Testis (tissue), 3 donors: Measurements from ENCODE around the gene BAIAP2. TPM values are rescaled to one million over a fixed set of nuclear protein-coding genes. Genes with fewer than 3 reads are reported as not detected.
"Not testable (repeated sequence)": the region's sequence is repeated elsewhere in the genome, so short reads cannot be mapped to it uniquely, and the experiment has no call there.

Experiments used
- DNase-seq: peaks from one replicate; pipeline ENCODE4 v3.0.0-alpha.2; 2019
- H3K27ac ChIP-seq, 2 donors: fragments of 200-600 bp; sonication (generic); one replicate each; pipeline ENCODE4 v1.5.1; 2019
- H3K27me3 ChIP-seq: fragments of 200-600 bp; sonication (generic); one replicate; pipeline ENCODE4 v1.5.1; 2019
- H3K36me3 ChIP-seq: fragments of 200-600 bp; sonication (generic); one replicate; pipeline ENCODE4 v1.5.1; 2017; ENCODE audit warnings: low read depth; ENCODE audit errors: missing control alignments
- H3K4me1 ChIP-seq: fragments of 200-600 bp; sonication (generic); one replicate; pipeline ENCODE4 v1.5.1; 2019
- H3K4me3 ChIP-seq, 2 donors: fragments of 200-600 bp; sonication (generic); one replicate each; pipeline ENCODE4 v1.5.1; 2017 to 2019
- H3K9me3 ChIP-seq: fragments of 200-600 bp; sonication (generic); one replicate; pipeline ENCODE4 v1.5.1; 2017
- POLR2A ChIP-seq: fragments of 450-650 bp; IDR thresholded peaks from one replicate; pipeline ENCODE4 v1.6.1; 2017; ENCODE audit warnings: antibody characterized with exemption, mild to moderate bottlenecking, moderate library complexity
- WGBS, 2 donors: methylation state at CpG; one replicate each; pipeline ENCODE4 v1.1.5; 2018; 5-methylcytosine and 5-hydroxymethylcytosine counted together
- intact Hi-C: fragments of 100-400 bp; cut with DNase I; formaldehyde crosslinking; loops from one replicate; pipeline ENCODE4 v1.15.1; 2023; ENCODE audit warnings: low total_unique reads
- polyA plus RNA-seq: library from polyadenylated mRNA; stranded (reverse); fragments of 350-450 nt; fragmentation: Illumina TruSeq; extraction: RNeasy Lipid Tissue Mini Kit (QIAGEN cat#74804); gene quantifications from one replicate; pipeline ENCODE4 v1.2.3, GENCODE V29; 2014; ENCODE audit warnings: low read depth, low replicate concordance; ENCODE audit not compliant: insufficient read depth
- total RNA-seq, 2 donors: library from RNA; depleted of rRNA; stranded (reverse); fragments of >200 nt; gene quantifications; one replicate each; pipeline ENCODE4 v1.2.3, GENCODE V29; 2016
- TF ChIP-seq, protein P1 (sequence below), 3 experiments: fragments of 450-650 bp in 2 of 3; fragments of 200-600 bp in 1 of 3; sonication (generic) in 1 of 3; IDR thresholded peaks; one replicate each; pipeline ENCODE4 v1.5.1; 2016 to 2019; ENCODE audit warnings: antibody characterized with exemption in 3 of 3, mild to moderate bottlenecking in 2 of 3, moderate library complexity in 1 of 3

The BAIAP2 gene
- total and polyA plus RNA-seq, 3 donors from 2014 or later: 36.7 to 67.5 (median 67.3) TPM

DNA sequence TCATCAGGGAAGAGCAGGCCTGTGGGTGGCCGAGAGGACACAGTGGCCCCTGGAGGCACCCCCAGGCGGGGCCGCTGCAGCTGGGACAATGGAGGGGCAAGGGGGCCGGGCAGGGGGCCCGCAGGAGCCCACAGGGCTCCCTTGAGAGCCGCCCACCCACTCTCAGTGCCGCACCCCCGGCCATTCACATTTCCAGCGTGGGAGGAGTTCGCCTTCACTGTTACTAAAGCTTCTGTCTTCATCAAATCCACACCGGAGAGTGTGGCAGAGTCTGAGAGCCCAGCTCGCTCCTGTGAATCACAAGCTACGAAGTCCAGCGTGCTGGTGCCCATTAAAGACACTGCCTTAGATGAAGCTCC, 109.5 kb downstream of the BAIAP2 start:
- TF ChIP-seq POLR2A: no peak
- TF ChIP-seq, protein P1, sequence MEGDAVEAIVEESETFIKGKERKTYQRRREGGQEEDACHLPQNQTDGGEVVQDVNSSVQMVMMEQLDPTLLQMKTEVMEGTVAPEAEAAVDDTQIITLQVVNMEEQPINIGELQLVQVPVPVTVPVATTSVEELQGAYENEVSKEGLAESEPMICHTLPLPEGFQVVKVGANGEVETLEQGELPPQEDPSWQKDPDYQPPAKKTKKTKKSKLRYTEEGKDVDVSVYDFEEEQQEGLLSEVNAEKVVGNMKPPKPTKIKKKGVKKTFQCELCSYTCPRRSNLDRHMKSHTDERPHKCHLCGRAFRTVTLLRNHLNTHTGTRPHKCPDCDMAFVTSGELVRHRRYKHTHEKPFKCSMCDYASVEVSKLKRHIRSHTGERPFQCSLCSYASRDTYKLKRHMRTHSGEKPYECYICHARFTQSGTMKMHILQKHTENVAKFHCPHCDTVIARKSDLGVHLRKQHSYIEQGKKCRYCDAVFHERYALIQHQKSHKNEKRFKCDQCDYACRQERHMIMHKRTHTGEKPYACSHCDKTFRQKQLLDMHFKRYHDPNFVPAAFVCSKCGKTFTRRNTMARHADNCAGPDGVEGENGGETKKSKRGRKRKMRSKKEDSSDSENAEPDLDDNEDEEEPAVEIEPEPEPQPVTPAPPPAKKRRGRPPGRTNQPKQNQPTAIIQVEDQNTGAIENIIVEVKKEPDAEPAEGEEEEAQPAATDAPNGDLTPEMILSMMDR (IDR thresholded peaks at IDR 0.05): no peak
- intact Hi-C loops: no loop called here
- 73 to 83% methylated on average over 4 to 14 of the region's 14 CpGs for WGBS, 2 donors
- no peak overlapping the region for H3K27ac ChIP-seq
- no peaks in the 10 kb centered on the region for H3K27me3 ChIP-seq
- no peak overlapping the region for H3K4me3 ChIP-seq
- H3K36me3 ChIP-seq: no peaks in the 10 kb centered on the region
- peaks cover 11% of the 10 kb centered on the region for H3K4me1 ChIP-seq
- H3K9me3 ChIP-seq: no peaks in the 10 kb centered on the region
- DNase-seq: no peak

DNA sequence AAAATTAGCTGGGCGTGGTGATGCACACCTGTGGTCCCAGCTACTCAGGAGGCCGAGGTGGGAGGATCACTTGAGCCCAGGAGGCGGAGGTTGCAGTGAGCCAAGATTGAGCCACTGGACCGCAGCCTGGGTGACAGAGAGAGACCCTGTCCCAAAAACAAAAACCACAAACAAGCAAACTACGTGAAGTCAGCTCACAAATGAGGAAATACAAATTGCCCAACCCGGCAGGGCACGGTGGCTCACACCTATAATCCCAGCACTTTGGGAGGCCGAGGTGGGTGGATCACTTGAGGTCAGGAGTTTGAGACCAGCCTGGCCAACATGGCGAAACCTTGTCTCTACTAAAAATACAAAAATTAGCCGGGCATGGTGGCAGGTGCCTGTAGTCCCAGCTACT, 111.3 kb downstream of the BAIAP2 start:
- H3K9me3 ChIP-seq, H3K27me3 ChIP-seq, DNase-seq, H3K27ac ChIP-seq, intact Hi-C loops, H3K36me3 ChIP-seq, H3K4me3 ChIP-seq: not testable (repeated sequence)
- peaks cover 11% of the 10 kb centered on the region for H3K4me1 ChIP-seq
- 76 to 85% methylated on average over 10 of the region's 10 CpGs for WGBS, 2 donors

DNA sequence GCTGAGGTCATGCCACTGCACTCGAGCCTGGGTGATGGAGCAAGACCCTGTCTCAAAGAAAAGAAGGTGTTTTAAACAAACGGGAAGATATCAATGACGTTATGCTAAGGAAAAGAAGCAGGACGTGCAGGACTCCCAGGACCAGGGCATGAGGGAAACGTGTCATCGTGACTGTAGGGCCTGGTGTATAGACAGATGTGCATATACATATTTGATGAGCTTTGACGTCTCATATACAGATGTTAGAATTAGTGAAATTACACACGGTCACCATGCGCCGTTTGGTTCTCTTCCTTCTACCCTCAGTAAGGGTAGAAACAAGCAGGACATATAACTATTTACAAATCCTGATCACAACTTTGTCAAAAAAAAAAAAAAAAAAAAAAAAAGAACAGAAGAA, 112.8 kb downstream of the BAIAP2 start:
- Histone ChIP-seq H3K36me3 (no peaks in the 10 kb centered on the region), H3K4me3 (no peak overlapping the region), H3K27me3 (no peaks in the 10 kb centered on the region), H3K9me3 (no peaks in the 10 kb centered on the region), H3K27ac (no peak overlapping the region), H3K4me1 (peaks cover 8% of the 10 kb centered on the region)
- WGBS, 2 donors: 80 to 92% methylated on average over 10 of the region's 10 CpGs
- no peak for TF ChIP-seq POLR2A
- TF ChIP-seq, protein P1 (IDR thresholded peaks at IDR 0.05): no peak
- DNase-seq: no peak
- intact Hi-C loops: no loop called here

DNA sequence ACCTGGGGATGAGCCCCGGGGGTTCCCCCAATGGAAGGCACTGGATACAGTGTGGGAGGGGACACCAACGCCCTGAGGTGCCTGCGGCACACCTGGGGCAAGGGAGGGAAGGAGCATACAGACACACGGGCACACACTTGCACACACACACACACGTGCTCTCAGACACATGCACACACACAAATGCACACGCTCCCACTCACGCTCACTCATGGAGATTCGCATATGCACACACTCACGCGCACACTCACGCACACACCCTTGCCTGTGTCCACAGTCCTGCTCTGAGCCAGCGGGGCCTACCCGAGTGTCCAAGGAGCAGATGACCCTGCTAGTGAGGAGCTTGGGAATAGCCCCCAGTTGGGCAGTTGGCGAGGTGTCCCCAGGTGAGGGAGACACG, 113.6 kb downstream of the BAIAP2 start:
- 87 to 95% methylated on average over 7 to 15 of the region's 15 CpGs for WGBS, 2 donors
- no peak for DNase-seq
- intact Hi-C loops: no loop called here

DNA sequence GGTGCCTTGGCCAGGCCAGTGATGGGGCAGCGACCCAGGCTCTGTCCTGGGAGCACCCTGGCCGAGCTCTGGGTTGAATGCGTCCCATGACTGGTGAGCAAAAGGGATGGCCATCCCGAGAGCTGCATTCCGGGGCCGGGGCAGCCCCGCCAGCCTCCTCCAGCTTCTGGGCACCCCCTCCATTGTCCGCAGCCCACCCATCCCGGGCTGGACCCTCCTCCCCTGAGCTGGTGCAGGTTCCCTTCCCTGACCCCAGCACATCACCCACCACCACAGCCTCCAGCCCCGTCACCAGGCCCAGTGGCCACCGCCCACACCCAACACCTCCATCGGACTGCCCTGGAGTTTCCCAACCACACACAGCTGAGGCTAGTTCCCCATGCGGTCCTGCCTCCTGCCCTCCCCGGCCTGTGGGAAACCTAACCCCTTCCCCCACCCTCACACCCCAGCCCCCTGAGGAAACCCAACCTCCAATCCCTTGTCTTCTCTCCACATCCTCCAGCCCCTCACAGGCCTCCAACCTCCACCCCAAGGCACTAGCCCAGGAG, 114.1 kb downstream of the BAIAP2 start:
- Histone ChIP-seq H3K36me3 (no peaks in the 10 kb centered on the region), H3K27me3 (no peaks in the 10 kb centered on the region), H3K27ac (no peak overlapping the region), H3K9me3 (no peaks in the 10 kb centered on the region), H3K4me1 (no peaks in the 10 kb centered on the region), H3K4me3 (no peak overlapping the region)
- no peak for TF ChIP-seq POLR2A
- TF ChIP-seq, protein P1 (IDR thresholded peaks at IDR 0.05): no peak
- WGBS, 2 donors: 86 to 89% methylated on average over 13 to 14 of the region's 14 CpGs
- intact Hi-C loops: no loop called here
- DNase-seq: no peak

More for the DNA sequence above, 113.6 kb downstream of the BAIAP2 start:
- no peak for TF ChIP-seq POLR2A
- TF ChIP-seq, protein P1 (IDR thresholded peaks at IDR 0.05): no peak
- no peaks in the 10 kb centered on the region for H3K27me3 ChIP-seq
- no peaks in the 10 kb centered on the region for H3K9me3 ChIP-seq
- H3K4me3 ChIP-seq: no peak overlapping the region
- H3K36me3 ChIP-seq: no peaks in the 10 kb centered on the region
- no peak overlapping the region for H3K27ac ChIP-seq
- no peaks in the 10 kb centered on the region for H3K4me1 ChIP-seq
